ENCODE data around the gene AQP1.

Gene AQP1

DNA sequence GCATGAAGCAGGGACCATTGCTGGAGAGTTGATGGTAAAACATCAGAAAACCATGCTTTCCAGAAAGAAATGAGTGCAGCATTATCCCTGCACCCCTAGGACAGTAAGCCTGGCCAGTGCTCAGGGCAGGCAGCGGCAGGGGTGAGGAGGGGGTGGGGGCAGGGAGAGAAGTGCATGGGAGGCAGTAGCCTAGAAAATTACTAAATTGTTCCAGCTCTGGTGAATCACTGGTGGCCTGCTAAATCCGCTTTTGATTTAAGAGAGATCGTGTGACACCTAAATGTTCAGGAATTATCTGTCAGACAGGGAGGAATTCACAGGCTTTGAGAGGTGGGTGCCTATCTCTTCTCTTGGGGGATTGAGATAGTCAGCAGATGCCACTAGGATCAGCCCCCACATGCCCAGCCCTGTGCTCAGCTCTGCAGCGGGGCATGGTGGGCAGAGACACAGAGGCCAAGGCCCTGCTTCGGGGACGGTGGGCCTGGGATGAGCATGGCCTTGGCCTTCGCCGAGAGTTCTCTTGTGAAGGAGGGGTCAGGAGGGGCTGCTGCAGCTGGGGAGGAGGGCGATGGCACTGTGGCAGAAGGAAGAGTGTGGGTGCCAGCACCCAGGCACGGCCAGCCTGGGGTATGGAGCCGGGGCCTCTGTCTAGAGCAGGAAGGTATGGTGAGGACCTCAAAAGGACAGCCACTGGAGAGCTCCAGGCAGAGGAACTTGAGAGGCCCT is 5.0 kb upstream of the AQP1 start:
- no peak for DNase-seq (ENCODE audit: low read depth)

DNA sequence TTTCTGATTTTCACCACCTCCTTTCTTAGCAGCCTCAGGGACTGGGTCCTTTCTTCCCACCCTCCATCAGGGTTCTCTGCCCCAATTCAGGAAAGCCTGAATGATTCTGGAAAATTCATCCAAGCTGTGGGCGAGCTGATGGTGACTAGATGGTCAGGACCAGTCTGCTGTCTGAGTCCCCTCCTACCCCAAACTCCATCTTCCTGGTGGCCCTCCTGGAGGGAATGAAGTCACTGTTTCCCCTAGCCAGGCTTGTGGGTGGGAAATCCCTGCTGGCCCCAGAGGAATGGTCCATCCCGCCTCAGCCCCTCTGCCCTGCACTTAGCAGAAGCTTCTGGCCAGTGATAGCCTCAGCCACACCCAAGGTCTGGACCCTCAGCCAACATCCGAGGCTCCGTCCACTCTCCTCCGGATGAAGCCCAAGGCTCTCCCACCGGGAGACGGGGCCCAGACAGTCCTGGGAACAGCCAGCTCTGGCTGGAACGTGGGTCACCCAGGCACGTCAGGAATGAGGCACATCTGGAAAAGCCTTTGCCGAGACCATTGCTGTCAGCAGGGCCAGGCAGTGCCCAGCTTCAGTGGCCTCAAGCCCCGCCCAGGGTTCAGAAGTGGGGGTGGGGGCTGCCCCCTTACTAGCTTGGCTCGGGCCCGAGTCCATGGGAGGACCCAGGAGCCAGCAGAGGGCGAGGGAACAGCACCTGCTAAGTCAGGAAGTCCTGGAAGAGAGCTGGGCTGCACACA is 4.0 kb upstream of the AQP1 start:
- no peak for DNase-seq (ENCODE audit: low read depth)

DNA sequence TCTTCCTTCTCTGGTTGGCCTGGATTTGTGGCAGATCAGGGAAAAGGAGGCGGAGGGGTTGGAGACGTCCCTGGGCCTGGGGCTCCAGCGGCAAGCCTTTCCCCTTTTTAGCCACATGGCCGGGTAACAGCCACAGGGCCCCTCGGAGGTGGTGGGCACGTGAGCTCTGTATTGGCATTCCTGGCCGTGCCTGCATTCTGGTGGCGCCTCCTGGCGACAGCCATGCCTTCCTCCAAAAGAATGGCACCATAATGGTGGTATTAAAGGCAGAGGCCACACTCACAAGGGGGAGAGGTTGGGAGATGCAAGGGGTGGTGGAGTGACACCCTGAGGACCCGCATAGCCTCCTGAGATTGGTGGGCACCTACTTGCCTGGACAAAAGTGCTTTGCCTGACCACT is 3.0 kb upstream of the AQP1 start:
- DNase-seq (ENCODE audit: low read depth) = no peak

GRCh38 chr7:30909431-30909830 is 2.2 kb upstream of the AQP1 start:
- DNase-seq (ENCODE audit: low read depth) = no peak

DNA sequence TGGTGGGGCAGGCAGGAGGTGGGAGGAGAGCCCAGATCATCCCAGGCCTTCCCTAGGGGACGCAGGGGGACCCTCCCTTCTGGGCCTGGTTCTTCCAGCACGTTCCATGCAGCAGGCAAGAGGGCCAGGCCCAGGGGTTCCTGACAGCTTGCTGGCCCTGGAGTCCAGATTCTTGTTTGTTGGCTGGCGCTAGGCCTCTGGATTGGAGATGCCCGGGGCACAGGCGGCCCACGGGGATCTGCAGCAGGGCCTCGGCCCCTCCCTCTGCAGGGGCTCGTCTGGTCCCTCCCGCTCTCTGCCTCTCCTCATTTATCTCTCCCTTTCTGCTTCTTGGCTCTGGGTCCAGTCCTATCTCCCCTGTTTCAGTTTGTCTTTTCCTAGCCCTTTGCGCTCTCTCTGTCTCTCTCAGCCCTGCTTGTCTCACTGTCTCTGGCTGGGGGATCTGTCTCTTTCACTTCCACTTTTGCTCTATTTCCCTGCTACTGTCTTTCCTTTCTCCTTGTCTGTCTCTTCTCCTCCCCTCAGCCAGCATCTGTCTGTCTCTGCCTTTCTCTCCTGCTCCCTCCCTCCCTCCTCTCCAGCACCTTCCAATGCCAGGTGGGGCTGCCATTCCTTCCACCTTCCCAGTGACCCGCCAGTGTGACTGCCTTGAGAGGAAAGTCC is 1.1 kb upstream of the AQP1 start:
- DNase-seq (ENCODE audit: low read depth) = no peak

DNA sequence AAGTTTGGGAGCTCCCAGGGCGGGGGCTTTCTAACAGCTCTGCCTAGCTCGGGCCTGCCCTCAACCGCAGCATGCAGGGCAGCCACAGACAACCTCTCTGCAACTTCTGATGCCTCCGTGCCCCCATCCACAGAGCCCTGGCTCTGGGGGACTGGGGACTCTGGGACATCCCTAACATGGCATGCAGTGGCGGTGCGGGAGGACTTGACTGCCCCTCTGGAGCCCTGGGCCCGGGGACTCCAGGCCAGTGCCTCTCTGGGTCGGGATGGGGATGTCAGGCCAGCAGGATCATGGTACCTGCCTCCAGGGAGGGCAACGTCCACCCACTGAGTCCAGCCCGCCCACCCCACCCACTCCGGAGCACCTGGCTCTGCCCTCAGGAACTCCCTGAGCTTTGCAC is 520 bp upstream of the AQP1 start:
- no peak for DNase-seq (ENCODE audit: low read depth)

- no peak for DNase-seq (ENCODE audit: low read depth)
These were observed 523 bp downstream of the AQP1 start for GRCh38 chr7:30912021-30912730.

DNA sequence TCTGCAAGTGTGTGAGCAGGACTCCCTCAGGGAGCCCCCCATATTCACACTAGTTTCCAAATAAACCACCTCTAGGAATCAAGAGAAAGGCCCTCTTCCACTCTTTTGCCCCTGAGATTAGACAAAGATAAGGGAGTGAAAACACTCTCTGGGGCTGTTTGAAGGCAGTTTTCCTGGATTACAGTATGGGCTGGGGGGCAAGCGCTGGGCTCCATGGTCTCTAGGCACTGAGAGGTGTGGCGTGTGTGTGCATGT is 1.0 kb downstream of the AQP1 start:
- no peak for DNase-seq (ENCODE audit: low read depth)

DNA sequence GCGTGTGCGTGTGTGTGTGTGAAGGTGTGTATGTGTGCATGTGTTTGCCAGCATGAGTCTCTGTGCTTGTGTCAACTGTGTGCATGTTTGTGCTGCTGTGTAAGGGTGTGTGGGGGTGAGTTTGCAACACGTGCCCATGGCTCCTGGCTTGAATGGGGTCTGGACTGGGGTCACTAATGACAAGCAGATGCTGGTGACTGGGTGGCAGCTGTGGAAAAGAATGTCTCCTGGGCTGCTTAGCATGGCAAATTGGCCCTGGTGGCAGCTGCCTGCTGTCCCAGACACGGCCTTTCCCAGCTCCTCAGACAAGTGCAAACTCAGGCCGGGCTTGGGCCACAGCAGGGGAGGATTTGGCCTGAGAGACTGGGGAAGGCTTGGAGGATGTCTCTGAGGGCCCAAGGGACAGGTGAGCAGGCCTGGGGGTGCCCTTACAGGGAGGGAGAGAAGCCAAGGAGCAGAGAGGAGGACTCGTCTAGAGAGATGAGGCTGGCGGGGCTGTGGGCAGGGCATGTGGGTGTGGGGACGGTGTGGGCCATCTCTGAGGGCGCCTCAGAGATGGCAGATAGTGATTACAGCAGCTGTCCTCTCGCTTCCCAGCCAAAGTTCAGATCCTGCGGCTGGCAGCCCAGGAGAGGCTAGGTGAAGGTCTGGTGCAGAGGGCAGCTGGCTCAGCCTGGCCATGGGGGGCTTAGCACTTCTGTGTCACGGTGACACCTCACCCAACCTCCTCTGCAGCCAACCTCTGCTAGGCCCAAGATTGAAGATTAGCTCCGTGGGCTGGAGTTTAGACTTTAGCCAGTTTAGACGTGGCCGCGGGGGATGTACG is 1.5 kb downstream of the AQP1 start:
- no peak for DNase-seq (ENCODE audit: low read depth)

GRCh38 chr7:30913821-30914515 is 2.3 kb downstream of the AQP1 start:
- no peak for DNase-seq (ENCODE audit: low read depth)

DNA sequence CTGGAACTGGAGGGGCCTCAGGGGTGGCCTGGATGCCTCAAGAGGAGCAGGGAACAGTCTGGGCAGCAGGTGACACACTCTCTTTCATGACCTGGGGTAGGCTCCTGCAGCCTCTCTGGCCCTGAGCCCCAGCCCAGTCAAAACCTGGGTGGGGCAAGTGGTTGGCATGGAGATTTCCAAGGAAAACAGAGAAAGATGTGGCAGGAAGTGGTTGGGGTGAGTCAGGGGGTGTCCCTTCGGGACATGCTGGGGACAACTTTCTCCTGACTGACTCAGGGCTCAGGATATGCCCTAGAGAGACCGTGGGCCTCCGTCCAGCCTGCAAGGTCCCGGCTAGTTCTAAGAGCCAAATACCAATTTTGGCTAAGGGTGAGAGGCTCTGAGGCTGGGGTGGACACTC is 2.9 kb downstream of the AQP1 start:
- DNase-seq (ENCODE audit: low read depth) = no peak

- DNase-seq (ENCODE audit: low read depth) = no peak
These were observed 3.5 kb downstream of the AQP1 start for GRCh38 chr7:30915005-30915601.

- no peak for DNase-seq (ENCODE audit: low read depth)
These were observed 4.1 kb downstream of the AQP1 start for GRCh38 chr7:30915751-30916150.

GRCh38 chr7:30916255-30916654 is 4.6 kb downstream of the AQP1 start:
- no peak for DNase-seq (ENCODE audit: low read depth)

DNA sequence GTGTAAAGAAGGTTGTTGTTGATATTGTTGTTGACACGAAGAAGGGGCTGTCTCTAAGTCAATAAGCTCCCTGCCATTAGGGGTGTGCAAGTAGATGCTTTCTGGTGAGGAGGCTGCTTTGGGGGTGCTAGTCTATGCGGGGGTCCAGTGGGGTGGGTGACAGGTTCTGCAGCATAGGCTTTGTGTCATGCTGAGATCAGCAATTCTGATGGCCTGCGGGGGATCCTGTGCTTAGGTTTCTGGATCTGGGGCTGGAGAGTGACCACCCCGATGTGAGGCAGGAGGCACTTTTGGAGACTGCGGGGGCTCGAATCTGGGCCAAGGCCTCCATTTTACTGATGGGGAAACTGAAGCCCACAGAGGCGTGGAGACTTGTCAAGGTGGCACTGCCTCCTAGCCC is 5.1 kb downstream of the AQP1 start:
- DNase-seq (ENCODE audit: low read depth) = no peak

GRCh38 chr7:30917216-30917893 is 5.7 kb downstream of the AQP1 start:
- no peak for DNase-seq (ENCODE audit: low read depth)

DNA sequence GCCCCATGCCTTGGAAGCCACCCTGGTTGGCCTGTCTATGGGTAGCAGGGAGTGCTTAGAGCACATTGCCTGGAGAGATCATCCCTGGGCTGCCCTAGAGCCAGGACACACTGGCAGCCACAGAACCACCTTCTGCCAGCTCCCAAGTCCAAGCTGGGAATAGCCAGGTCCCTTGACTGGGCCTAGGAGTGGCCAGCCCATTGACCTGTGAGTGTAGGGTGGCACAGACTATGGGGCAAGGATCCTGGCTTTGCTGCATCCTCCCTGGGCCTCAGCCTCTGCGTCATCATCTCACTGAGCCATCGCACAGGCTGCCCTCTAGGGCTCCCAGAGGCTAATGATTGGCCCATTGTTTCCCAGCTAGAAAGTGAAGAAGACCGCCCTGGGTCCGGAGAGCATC is 7.0 kb downstream of the AQP1 start:
- DNase-seq (ENCODE audit: low read depth) = no peak

GRCh38 chr7:30920021-30920583 is 8.4 kb downstream of the AQP1 start:
- DNase-seq (ENCODE audit: low read depth) = no peak

GRCh38 chr7:30920584-30921539 is 9.2 kb downstream of the AQP1 start:
- no peak for DNase-seq (ENCODE audit: low read depth)

Data from stimulated activated CD8-positive, alpha-beta memory T cell treated with anti-CD3 and anti-CD28 coated beads, Interleukin-12 subunit alpha, Interleukin-12 subunit beta, amount 100 ng/mL, for 1 hour (primary cell).